ENCODE results near the gene HIF1AN. TPM values are rescaled to one million over a fixed set of nuclear protein-coding genes. Genes with fewer than 3 reads are reported as not detected.

HIF1AN gene
- total RNA-seq, 1 experiment from 2014 or later: 71.2 TPM

GRCh38 chr10:100508266-100508665 lies 27.5 kb upstream of the HIF1AN start:
- intact Hi-C loops (cut with micrococcal nuclease; ENCODE audit: unreplicated experiment): loop anchor here (1.0 to 5.0 kb wide), 7 partner anchors 26 to 281 kb away; partner anchors contain the start of gene CHUK
- Mint-ChIP-seq H3K27ac (ENCODE audit: unreplicated experiment) (no peak overlapping the region), H3K27me3 (ENCODE audit: insufficient read depth, unreplicated experiment) (no peaks in the 10 kb centered on the region), H3K9me3 (ENCODE audit: unreplicated experiment) (no peaks in the 10 kb centered on the region), H3K4me3 (ENCODE audit: unreplicated experiment) (no peak overlapping the region), H3K4me1 (ENCODE audit: low read depth, unreplicated experiment) (peaks cover 12% of the 10 kb centered on the region), H3K36me3 (ENCODE audit: insufficient read depth, unreplicated experiment) (no peaks in the 10 kb centered on the region)
- CTCF ChIA-PET: interaction anchor here (0.9 to 5.0 kb wide), 19 partner anchors 10 to 370 kb away, joined by 3 to 38 read pairs (median 5); partner anchors contain the start of gene HIF1AN
- H3K4me3 ChIP-seq (ENCODE audit: low read depth, low read length): no peak overlapping the region
- no peak for DNase-seq
- peaks cover 22% of the 10 kb centered on the region for H3K4me1 ChIP-seq
- H3K9me3 ChIP-seq: no peaks in the 10 kb centered on the region
- no peaks in the 10 kb centered on the region for H3K27me3 ChIP-seq (replicated peaks; ENCODE audit: control insufficient read depth, insufficient read depth, low read length)
- TF ChIP-seq, protein P1, sequence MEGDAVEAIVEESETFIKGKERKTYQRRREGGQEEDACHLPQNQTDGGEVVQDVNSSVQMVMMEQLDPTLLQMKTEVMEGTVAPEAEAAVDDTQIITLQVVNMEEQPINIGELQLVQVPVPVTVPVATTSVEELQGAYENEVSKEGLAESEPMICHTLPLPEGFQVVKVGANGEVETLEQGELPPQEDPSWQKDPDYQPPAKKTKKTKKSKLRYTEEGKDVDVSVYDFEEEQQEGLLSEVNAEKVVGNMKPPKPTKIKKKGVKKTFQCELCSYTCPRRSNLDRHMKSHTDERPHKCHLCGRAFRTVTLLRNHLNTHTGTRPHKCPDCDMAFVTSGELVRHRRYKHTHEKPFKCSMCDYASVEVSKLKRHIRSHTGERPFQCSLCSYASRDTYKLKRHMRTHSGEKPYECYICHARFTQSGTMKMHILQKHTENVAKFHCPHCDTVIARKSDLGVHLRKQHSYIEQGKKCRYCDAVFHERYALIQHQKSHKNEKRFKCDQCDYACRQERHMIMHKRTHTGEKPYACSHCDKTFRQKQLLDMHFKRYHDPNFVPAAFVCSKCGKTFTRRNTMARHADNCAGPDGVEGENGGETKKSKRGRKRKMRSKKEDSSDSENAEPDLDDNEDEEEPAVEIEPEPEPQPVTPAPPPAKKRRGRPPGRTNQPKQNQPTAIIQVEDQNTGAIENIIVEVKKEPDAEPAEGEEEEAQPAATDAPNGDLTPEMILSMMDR (IDR thresholded peaks at IDR 0.05; ENCODE audit: insufficient read depth in 1 of 2, low read depth in 1 of 2, low read length in 1 of 2, severe bottlenecking in 1 of 2, unreplicated experiment in 1 of 2): no peak
- no TSS peak for BruUV-seq (replicated peaks)
- POLR2A ChIA-PET: interaction anchor here (0.8 kb wide), 1 partner anchor 148 kb away, joined by 3 read pairs; no protein-coding TSS in a partner anchor
- H3K36me3 ChIP-seq (ENCODE audit: control insufficient read depth, insufficient read depth, low read length): no peaks in the 10 kb centered on the region

GRCh38 chr10:100508691-100509150 lies 27.0 kb upstream of the HIF1AN start:
- Histone ChIP-seq H3K27me3 (replicated peaks; ENCODE audit: control insufficient read depth, insufficient read depth, low read length) (no peaks in the 10 kb centered on the region), H3K4me1 (peaks cover 20% of the 10 kb centered on the region), H3K9me3 (no peaks in the 10 kb centered on the region), H3K4me3 (ENCODE audit: low read depth, low read length) (no peak overlapping the region), H3K36me3 (ENCODE audit: control insufficient read depth, insufficient read depth, low read length) (no peaks in the 10 kb centered on the region)
- Mint-ChIP-seq H3K4me3 (ENCODE audit: unreplicated experiment) (no peak overlapping the region), H3K9me3 (ENCODE audit: unreplicated experiment) (no peaks in the 10 kb centered on the region), H3K27me3 (ENCODE audit: insufficient read depth, unreplicated experiment) (no peaks in the 10 kb centered on the region), H3K27ac (ENCODE audit: unreplicated experiment) (no peak overlapping the region), H3K4me1 (ENCODE audit: low read depth, unreplicated experiment) (peaks cover 12% of the 10 kb centered on the region), H3K36me3 (ENCODE audit: insufficient read depth, unreplicated experiment) (no peaks in the 10 kb centered on the region)
- TF ChIP-seq, protein P1 (IDR thresholded peaks at IDR 0.05; ENCODE audit: insufficient read depth in 1 of 2, low read depth in 1 of 2, low read length in 1 of 2, severe bottlenecking in 1 of 2, unreplicated experiment in 1 of 2): peak; percentile 55 to 61
- BruUV-seq (replicated peaks): no TSS peak
- intact Hi-C loops (cut with micrococcal nuclease; ENCODE audit: unreplicated experiment): loop anchor here (1.0 to 5.0 kb wide), 7 partner anchors 26 to 281 kb away; partner anchors contain the start of gene CHUK
- POLR2A ChIA-PET: interaction anchor here (0.8 kb wide), 1 partner anchor 149 kb away, joined by 3 read pairs; no protein-coding TSS in a partner anchor
- CTCF ChIA-PET: interaction anchor here (0.5 to 5.0 kb wide), 27 partner anchors 10 to 448 kb away, joined by 3 to 38 read pairs (median 4); partner anchors contain the start of genes HIF1AN and SCD
- DNase-seq: peak in 1 of 2 experiments; percentile 68

GRCh38 chr10:100509241-100509840 lies 26.4 kb upstream of the HIF1AN start:
- peaks cover 6% of the 10 kb centered on the region for H3K4me1 Mint-ChIP-seq (ENCODE audit: low read depth, unreplicated experiment)
- no peaks in the 10 kb centered on the region for H3K9me3 Mint-ChIP-seq (ENCODE audit: unreplicated experiment)
- no peak overlapping the region for H3K4me3 Mint-ChIP-seq (ENCODE audit: unreplicated experiment)
- TF ChIP-seq, protein P1 (IDR thresholded peaks at IDR 0.05; ENCODE audit: insufficient read depth in 1 of 2, low read depth in 1 of 2, low read length in 1 of 2, severe bottlenecking in 1 of 2, unreplicated experiment in 1 of 2): no peak
- no peak overlapping the region for H3K4me3 ChIP-seq (ENCODE audit: low read depth, low read length)
- H3K27me3 ChIP-seq (replicated peaks; ENCODE audit: control insufficient read depth, insufficient read depth, low read length): no peaks in the 10 kb centered on the region
- ChIA-PET CTCF (interaction anchor here (0.5 to 5.0 kb wide), 28 partner anchors 9 to 448 kb away, joined by 3 to 38 read pairs (median 4); partner anchors contain the start of genes HIF1AN and SCD), POLR2A (interaction anchor here (0.8 kb wide), 1 partner anchor 149 kb away, joined by 3 read pairs; no protein-coding TSS in a partner anchor)
- intact Hi-C loops (cut with micrococcal nuclease; ENCODE audit: unreplicated experiment): loop anchor here (2.0 to 5.0 kb wide), 2 partner anchors 207 to 282 kb away; partner anchors contain the start of gene CHUK
- H3K27ac Mint-ChIP-seq (ENCODE audit: unreplicated experiment): no peak overlapping the region
- H3K4me1 ChIP-seq: peaks cover 14% of the 10 kb centered on the region
- DNase-seq: no peak
- H3K27me3 Mint-ChIP-seq (ENCODE audit: insufficient read depth, unreplicated experiment): no peaks in the 10 kb centered on the region
- BruUV-seq (replicated peaks): no TSS peak
- H3K36me3 ChIP-seq (ENCODE audit: control insufficient read depth, insufficient read depth, low read length): no peaks in the 10 kb centered on the region
- H3K9me3 ChIP-seq: no peaks in the 10 kb centered on the region
- no peaks in the 10 kb centered on the region for H3K36me3 Mint-ChIP-seq (ENCODE audit: insufficient read depth, unreplicated experiment)
